ENCODE data around the gene G6PC1. TPM values are rescaled to one million over a fixed set of nuclear protein-coding genes. Genes with fewer than 3 reads are reported as not detected.
"Not testable (repeated sequence)": the region's sequence is repeated elsewhere in the genome, so short reads cannot be mapped to it uniquely, and the experiment has no call there.

G6PC1 gene
- total RNA-seq, 1 experiment from 2014 or later, result 0.10 TPM

- RAD21 ChIA-PET (ENCODE audit: low non-redundant PET in 1 of 2, low total read pairs in 2 of 2, uncharacterized antibody in 2 of 2, unreplicated experiment in 2 of 2), result no interaction called here
- H3K9ac ChIP-seq (ENCODE audit: low read length), result no peak overlapping the region
- ATAC-seq (no peak), DNase-seq (ENCODE audit: low read depth, low spot score) (no peak)
- no peaks in the 10 kb centered on the region for H3K36me3 ChIP-seq (ENCODE audit: control insufficient read depth in 1 of 2, insufficient read depth in 2 of 2, low read length in 2 of 2)
- no peak overlapping the region for H2AFZ ChIP-seq (ENCODE audit: low read depth, low read length, poor library complexity, severe bottlenecking)
- BruUV-seq (replicated peaks), result no TSS peak
- H3K4me1 ChIP-seq (ENCODE audit: control insufficient read depth in 1 of 2, insufficient read depth in 2 of 2, low read length in 2 of 2), result peaks cover 0 to 11% of the 10 kb centered on the region in 2 experiments; a peak in 2 of 4 replicates
- H3K9me3 ChIP-seq (ENCODE audit: control insufficient read depth in 1 of 2, insufficient read depth in 1 of 2, low read depth in 1 of 2, low read length in 2 of 2), result no peaks in the 10 kb centered on the region
- no peak overlapping the region for H3K4me3 ChIP-seq (replicated peaks in 1 of 2; ENCODE audit: low read depth in 1 of 2, low read length in 2 of 2)
- H3K79me2 ChIP-seq (ENCODE audit: insufficient read depth, low read length), result no peaks in the 10 kb centered on the region
- no peaks in the 10 kb centered on the region for H3K9me2 ChIP-seq (ENCODE audit: insufficient read depth)
- TF ChIP-seq EZH2phosphoT487 (IDR thresholded peaks at IDR 0.05; ENCODE audit: borderline replicate concordance), result no peak
- TF ChIP-seq POLR2AphosphoS5 (IDR thresholded peaks at IDR 0.05; ENCODE audit: low read depth, low read length), result no peak
- TF ChIP-seq RAD21 (IDR thresholded peaks at IDR 0.05; ENCODE audit: low read depth), result no peak
- TF ChIP-seq SP1 (IDR thresholded peaks at IDR 0.05; ENCODE audit: low read depth), result no peak
- no peak for TF ChIP-seq SIN3A (IDR thresholded peaks at IDR 0.05; ENCODE audit: low read depth)
- TF ChIP-seq CBX3 (IDR thresholded peaks at IDR 0.05; ENCODE audit: low read depth), result no peak
- no peak for TF ChIP-seq REST (IDR thresholded peaks at IDR 0.05; ENCODE audit: low read depth)
- TF ChIP-seq TCF7L2 (IDR thresholded peaks at IDR 0.05; ENCODE audit: borderline replicate concordance, extremely low read depth, insufficient read depth, insufficient read length), result no peak
- TF ChIP-seq CEBPB (IDR thresholded peaks at IDR 0.05; ENCODE audit: low read depth), result no peak
- TF ChIP-seq ELF1 (IDR thresholded peaks at IDR 0.05; ENCODE audit: borderline replicate concordance, low read depth), result no peak
- TF ChIP-seq ZBTB33 (IDR thresholded peaks at IDR 0.05; ENCODE audit: extremely low read depth, insufficient replicate concordance, low read length), result no peak
- no peak for TF ChIP-seq FOSL1 (IDR thresholded peaks at IDR 0.05; ENCODE audit: low read depth)
- no peak overlapping the region for H3K4me2 ChIP-seq (ENCODE audit: low read length)
- peaks cover 4% of the 10 kb centered on the region; the same call in 1 of the 2 replicates for H3K27me3 ChIP-seq (ENCODE audit: insufficient read depth, low read length)
- POLR2A ChIA-PET, result no interaction called here
- CTCF ChIA-PET, result no interaction called here
- no peak overlapping the region for H3K27ac ChIP-seq (ENCODE audit: low read depth, low read length)
- intact Hi-C loops (cut with micrococcal nuclease), result no loop called here
- no peaks in the 10 kb centered on the region for H4K20me1 ChIP-seq (ENCODE audit: insufficient read depth)
Observed at GRCh38 chr17:42898147-42898811, 2.3 kb upstream of the G6PC1 start.

GRCh38 chr17:42899981-42900380 lies 618 bp upstream of the G6PC1 start:
- intact Hi-C loops (cut with micrococcal nuclease); RAD21 ChIA-PET (ENCODE audit: low non-redundant PET in 1 of 2, low total read pairs in 2 of 2, uncharacterized antibody in 2 of 2, unreplicated experiment in 2 of 2); POLR2A ChIA-PET; H3K4me3 ChIP-seq (replicated peaks in 1 of 2; ENCODE audit: low read depth in 1 of 2, low read length in 2 of 2); DNase-seq (ENCODE audit: low read depth, low spot score); H3K27ac ChIP-seq (ENCODE audit: low read depth, low read length); H3K27me3 ChIP-seq (ENCODE audit: insufficient read depth, low read length); H4K20me1 ChIP-seq (ENCODE audit: insufficient read depth); CTCF ChIA-PET; H3K4me2 ChIP-seq (ENCODE audit: low read length); H3K4me1 ChIP-seq (ENCODE audit: control insufficient read depth in 1 of 2, insufficient read depth in 2 of 2, low read length in 2 of 2); H3K79me2 ChIP-seq (ENCODE audit: insufficient read depth, low read length); ATAC-seq; BruUV-seq (replicated peaks); H2AFZ ChIP-seq (ENCODE audit: low read depth, low read length, poor library complexity, severe bottlenecking); H3K9ac ChIP-seq (ENCODE audit: low read length); H3K9me2 ChIP-seq (ENCODE audit: insufficient read depth); H3K36me3 ChIP-seq (ENCODE audit: control insufficient read depth in 1 of 2, insufficient read depth in 2 of 2, low read length in 2 of 2); H3K9me3 ChIP-seq (ENCODE audit: control insufficient read depth in 1 of 2, insufficient read depth in 1 of 2, low read depth in 1 of 2, low read length in 2 of 2): not testable (repeated sequence)
